B cell (primary cell): Measurements from ENCODE around the gene GNLY. TPM values are rescaled to one million over a fixed set of nuclear protein-coding genes. Genes with fewer than 3 reads are reported as not detected.

Source experiments
- ATAC-seq: fragments of 200-7000 bp; cut with Tn5 transposase; one replicate; pipeline ENCODE4 v1.10.0; 2021; ENCODE audit warnings: low read depth, mild to moderate bottlenecking, moderate number of reproducible peaks, moderate library complexity
- CTCF ChIA-PET: fragments of 350-600 bp; sonication (Branson Sonifier 250); formaldehyde crosslinking; loops from one replicate; lab custom pipeline; 2021; ENCODE audit warnings: antibody characterized with exemption, inconsistent platforms; lab: Charles Lee
- POLR2A ChIA-PET: fragments of 350-600 bp; sonication (Branson Sonifier 250); formaldehyde crosslinking; loops from one replicate; lab custom pipeline; 2021; ENCODE audit warnings: antibody characterized with exemption; lab: Charles Lee
- DNase-seq: peaks from one replicate; pipeline ENCODE4 v3.0.0; 2013
- H2AFZ ChIP-seq: 2 replicates; pipeline ENCODE4 v1.6.1; 2012; ENCODE audit warnings: mild to moderate bottlenecking, low read depth, low read length; ENCODE audit not compliant: insufficient read depth, poor library complexity, severe bottlenecking
- H3K27ac ChIP-seq, 2 donors: 1 replicate in 1 of 2; 2 replicates in 1 of 2; pipeline ENCODE4 v1.5.1; 2012 to 2013; ENCODE audit warnings: low read length in 2 of 2, mild to moderate bottlenecking in 2 of 2, moderate library complexity in 1 of 2
- H3K27me3 ChIP-seq, 4 experiments: fragments of 200-600 bp in 1 of 4; sonication (generic) in 1 of 4; replicated peaks in 1 of 4; 1 replicate in 2 of 4; 2 replicates in 2 of 4; pipeline versions ENCODE4 v1.6.1 to v1.7.0; 2013 to 2016; ENCODE audit warnings: low read length in 3 of 4, mild to moderate bottlenecking in 2 of 4, mixed read lengths in 1 of 4, moderate library complexity in 1 of 4; ENCODE audit not compliant: insufficient read depth in 4 of 4, control insufficient read depth in 3 of 4; ENCODE audit errors: control extremely low read depth in 1 of 4
- H3K36me3 ChIP-seq, 2 experiments: replicated peaks in 1 of 2; 1 replicate in 1 of 2; 2 replicates in 1 of 2; pipeline versions ENCODE4 v1.6.1 to v1.7.1; 2013; ENCODE audit warnings: low read length in 1 of 2; ENCODE audit not compliant: insufficient read depth in 2 of 2, control insufficient read depth in 1 of 2; ENCODE audit errors: control extremely low read depth in 1 of 2, extremely low read depth in 1 of 2
- H3K4me1 ChIP-seq, 2 donors: fragments of 200-600 bp in 1 of 2; sonication (generic) in 1 of 2; 1 replicate in 1 of 2; 2 replicates in 1 of 2; pipeline versions ENCODE4 v1.5.1 to v1.6.1; 2013 to 2017; ENCODE audit warnings: low read length in 2 of 2; ENCODE audit not compliant: control insufficient read depth in 2 of 2, insufficient read depth in 2 of 2
- H3K4me2 ChIP-seq: replicated peaks from 2 replicates; pipeline ENCODE3; 2012; ENCODE audit warnings: mild to moderate bottlenecking, low read depth, low read length; ENCODE audit not compliant: poor library complexity, severe bottlenecking
- H3K4me3 ChIP-seq, 5 experiments: fragments of 200-600 bp in 1 of 5; sonication (generic) in 1 of 5; 1 replicate in 3 of 5; 2 replicates in 2 of 5; pipeline versions ENCODE4 v1.5.1 to v1.7.0; 2011 to 2016; ENCODE audit warnings: low read length in 4 of 5, mild to moderate bottlenecking in 4 of 5, low read depth in 2 of 5, control low read depth in 1 of 5, moderate library complexity in 1 of 5; ENCODE audit not compliant: insufficient read depth in 1 of 5; ENCODE audit errors: control extremely low read depth in 1 of 5, extremely low read depth in 1 of 5
- H3K79me2 ChIP-seq: fragments of 200-600 bp; sonication (generic); one replicate; pipeline ENCODE4 v1.6.0; 2016; ENCODE audit warnings: low read length; ENCODE audit not compliant: control insufficient read depth, insufficient read depth
- H3K9ac ChIP-seq: fragments of 200-600 bp; sonication (generic); 2 replicates; pipeline ENCODE4 v1.6.1; 2017; ENCODE audit warnings: mild to moderate bottlenecking, low read length, moderate library complexity
- H3K9me3 ChIP-seq, 3 donors: one replicate each; pipeline versions ENCODE4 v1.6.1 to v1.7.1; 2013; ENCODE audit warnings: low read length in 2 of 3; ENCODE audit not compliant: control insufficient read depth in 2 of 3, insufficient read depth in 1 of 3; ENCODE audit errors: control extremely low read depth in 1 of 3
- H4K20me1 ChIP-seq: 2 replicates; pipeline ENCODE4 v1.6.0; 2012; ENCODE audit warnings: mild to moderate bottlenecking, low read length; ENCODE audit not compliant: insufficient read depth, control insufficient read depth, poor library complexity, severe bottlenecking
- H3K27ac Mint-ChIP-seq: one replicate; pipeline ENCODE4 v1.8.0; 2021; ENCODE audit warnings: mixed read lengths
- H3K27me3 Mint-ChIP-seq: one replicate; pipeline ENCODE4 v1.8.0; 2021; ENCODE audit warnings: mixed read lengths
- H3K4me1 Mint-ChIP-seq: one replicate; pipeline ENCODE4 v1.8.0; 2021; ENCODE audit warnings: mixed read lengths
- H3K4me3 Mint-ChIP-seq: one replicate; pipeline ENCODE4 v1.8.0; 2021; ENCODE audit warnings: mixed read lengths
- H3K9me3 Mint-ChIP-seq: one replicate; pipeline ENCODE4 v1.8.0; 2022; ENCODE audit warnings: mixed read lengths; ENCODE audit not compliant: insufficient read depth
- CTCF ChIP-seq: fragments of 200-600 bp; IDR thresholded peaks from one replicate; pipeline ENCODE4 v1.8.0; 2022; ENCODE audit warnings: antibody characterized with exemption, mild to moderate bottlenecking
- EZH2 ChIP-seq: IDR thresholded peaks from 2 replicates; pipeline ENCODE4 v1.6.1; 2012; ENCODE audit warnings: borderline replicate concordance, low read depth, mild to moderate bottlenecking, moderate library complexity, low read length; ENCODE audit not compliant: insufficient read depth, poor library complexity, severe bottlenecking
- WGBS: methylation state at CpG from one replicate; pipeline ENCODE4 v1.1.5; 2013; ENCODE audit warnings: missing lambda C conversion rate; ENCODE audit not compliant: insufficient coverage; 5-methylcytosine and 5-hydroxymethylcytosine counted together
- intact Hi-C: fragments of 100-400 bp; cut with micrococcal nuclease; formaldehyde crosslinking; loops from one replicate; pipeline ENCODE4 v1.10.0; 2022
- polyA plus RNA-seq: library from polyadenylated mRNA; depleted of rRNA; stranded (reverse); fragments of >200 nt; gene quantifications from 2 replicates; pipeline ENCODE4 v1.2.3, GENCODE V29; 2012
- total RNA-seq, 2 donors: library from RNA; stranded (reverse); fragments of 120-200 nt in 1 of 2; gene quantifications; 1 replicate in 1 of 2; 2 replicates in 1 of 2; pipeline versions ENCODE4 v1.2.3 to v1.2.4, GENCODE V29; 2013 to 2022

The GNLY gene
- total and polyA plus RNA-seq, 2 donors (not counting 1 experiment from before 2014, with no cell fraction given), result 3.9 to 4.2 TPM

GRCh38 chr2:85740193-85740592 lies 46.0 kb downstream of the GNLY start:
- Histone ChIP-seq H3K27me3 (peaks cover 0 to 21% (median 9%) of the 10 kb centered on the region in 4 experiments), H3K9me3 (no peaks in the 10 kb centered on the region), H3K4me2 (no peak overlapping the region), H2AFZ (no peak overlapping the region), H3K79me2 (no peaks in the 10 kb centered on the region), H3K36me3 (no peaks in the 10 kb centered on the region), H3K4me3 (no peak overlapping the region), H4K20me1 (no peaks in the 10 kb centered on the region), H3K27ac (no peak overlapping the region), H3K9ac (no peak overlapping the region), H3K4me1 (no peaks in the 10 kb centered on the region)
- POLR2A ChIA-PET, result no interaction called here
- ATAC-seq, result no peak
- peaks cover 57% of the 10 kb centered on the region for H3K27me3 Mint-ChIP-seq
- no peak for TF ChIP-seq CTCF
- no peak for TF ChIP-seq EZH2
- CTCF ChIA-PET, result interaction anchor here (1.0 to 2.8 kb wide), 6 partner anchors 9 to 270 kb away, joined by 3 to 13 read pairs (median 4); no protein-coding TSS in a partner anchor
- H3K27ac Mint-ChIP-seq, result peak overlapping the region; percentile 11
- no peaks in the 10 kb centered on the region for H3K9me3 Mint-ChIP-seq
- 87% methylated on average over 4 of the region's 4 CpGs for WGBS
- intact Hi-C loops, result no loop called here
- DNase-seq, result no peak
- H3K4me3 Mint-ChIP-seq, result no peak overlapping the region
- peaks cover 4% of the 10 kb centered on the region for H3K4me1 Mint-ChIP-seq

- WGBS, result 91% methylated on average over 9 of the region's 9 CpGs
- Mint-ChIP-seq H3K9me3 (no peaks in the 10 kb centered on the region), H3K4me1 (peaks cover 14% of the 10 kb centered on the region), H3K27ac (no peak overlapping the region), H3K4me3 (no peak overlapping the region), H3K27me3 (peaks cover 56% of the 10 kb centered on the region)
- no peak overlapping the region for H2AFZ ChIP-seq
- H3K36me3 ChIP-seq, result no peaks in the 10 kb centered on the region
- ChIA-PET POLR2A (no interaction called here), CTCF (interaction anchor here (1.0 to 2.8 kb wide), 6 partner anchors 8 to 72 kb away, joined by 3 to 13 read pairs (median 4); no protein-coding TSS in a partner anchor)
- peaks cover 0 to 16% (median 8%) of the 10 kb centered on the region in 4 experiments for H3K27me3 ChIP-seq
- intact Hi-C loops, result no loop called here
- H3K4me3 ChIP-seq, result no peak overlapping the region
- H3K4me1 ChIP-seq, result peaks cover 9% of the 10 kb centered on the region in 2 donors
- H3K27ac ChIP-seq, result no peak overlapping the region
- TF ChIP-seq EZH2, result no peak
- TF ChIP-seq CTCF, result no peak
- H3K79me2 ChIP-seq, result no peaks in the 10 kb centered on the region
- no peaks in the 10 kb centered on the region for H4K20me1 ChIP-seq
- no peak overlapping the region for H3K9ac ChIP-seq
- ATAC-seq (no peak), DNase-seq (no peak)
- H3K9me3 ChIP-seq, result no peaks in the 10 kb centered on the region
- no peak overlapping the region for H3K4me2 ChIP-seq
Observed at GRCh38 chr2:85741211-85741832, 47.2 kb downstream of the GNLY start.
